DMS 273 treated with DMSO at 0.1 percent for 48 hours (cell line): Measurements from ENCODE around the gene WFDC1.

Experiments
- DNase-seq: peaks from one replicate; lab custom pipeline; 2025; lab: John Stamatoyannopoulos, UW

The WFDC1 gene

DNA sequence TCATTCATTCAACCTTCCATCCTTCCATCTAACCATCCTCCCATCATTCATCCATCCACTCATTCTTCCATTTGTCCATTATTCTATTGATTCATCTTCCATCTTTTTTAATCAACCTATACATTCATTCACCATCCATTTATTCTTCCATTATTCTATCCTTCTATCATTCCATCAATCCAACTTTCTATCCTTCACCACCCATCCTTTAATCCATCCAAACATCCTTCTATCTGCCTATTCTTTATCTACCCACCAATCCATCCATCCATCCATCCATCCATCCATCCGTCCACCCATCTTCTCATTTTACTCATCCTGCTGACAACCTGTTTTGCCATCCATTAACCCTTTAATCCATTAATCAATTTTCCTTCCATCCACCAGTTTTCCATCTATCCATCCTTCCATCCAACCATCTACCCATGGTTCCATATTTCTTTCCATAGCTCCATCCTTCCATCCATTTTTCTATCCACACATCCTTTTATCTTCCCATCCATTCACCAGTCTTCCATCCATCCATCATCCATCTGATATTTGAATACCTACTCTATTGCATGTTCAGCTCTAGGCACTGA, 21.8 kb upstream of the WFDC1 start:
- DNase-seq = no peak

DNA sequence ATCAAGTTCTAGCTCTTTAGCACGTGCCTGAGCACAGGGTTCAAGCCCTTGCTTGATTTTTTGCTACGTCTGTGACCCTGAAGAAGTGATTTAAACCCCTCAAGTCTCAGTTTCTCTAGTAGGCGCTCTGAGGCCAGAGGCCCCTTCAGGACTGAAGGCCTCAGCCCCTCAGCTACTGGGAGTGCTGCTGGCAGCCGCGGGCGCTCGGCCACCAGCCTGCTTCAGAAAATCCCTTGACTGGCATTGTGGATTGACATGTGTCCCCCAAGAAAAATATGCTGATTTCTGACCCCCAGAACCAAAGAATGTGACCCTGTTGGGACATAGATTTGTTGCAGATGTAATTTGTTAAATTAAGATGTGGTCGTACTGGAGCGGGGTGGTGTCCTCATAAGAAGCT, 20.2 kb upstream of the WFDC1 start:
- DNase-seq = no peak

- DNase-seq = no peak
Observed at GRCh38 chr16:84275585-84276151, 19.0 kb upstream of the WFDC1 start.

DNA sequence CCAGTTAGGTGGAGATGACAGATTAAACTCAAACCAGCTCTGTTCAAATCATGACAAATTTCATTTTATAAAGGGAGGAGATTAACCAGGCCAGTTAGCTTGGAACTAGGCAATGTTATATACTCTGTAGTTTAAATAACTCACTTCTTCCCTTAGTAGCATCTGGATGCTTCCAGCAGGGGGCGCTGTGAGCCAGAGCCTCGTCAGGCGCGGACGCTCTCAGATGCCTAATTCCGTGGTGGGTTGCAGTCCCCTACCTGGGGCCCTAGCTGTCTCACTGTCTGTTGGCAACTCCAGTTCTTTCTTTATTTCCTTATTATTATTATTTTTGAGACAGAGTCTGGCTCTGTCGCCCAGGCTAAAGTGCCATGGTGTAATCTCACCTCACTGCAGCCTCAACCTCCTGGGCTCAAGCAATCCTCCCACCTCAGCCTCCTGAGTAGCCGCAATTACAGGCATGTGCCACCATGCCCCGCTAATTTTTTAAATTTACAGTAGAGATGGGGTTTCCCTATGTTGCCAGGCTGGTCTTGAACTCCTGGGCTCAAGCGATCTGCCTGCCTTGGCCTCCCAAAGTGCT, 17.3 kb upstream of the WFDC1 start:
- DNase-seq = peak; percentile 14

GRCh38 chr16:84278333-84278732, 16.3 kb upstream of the WFDC1 start:
- no peak for DNase-seq

DNA sequence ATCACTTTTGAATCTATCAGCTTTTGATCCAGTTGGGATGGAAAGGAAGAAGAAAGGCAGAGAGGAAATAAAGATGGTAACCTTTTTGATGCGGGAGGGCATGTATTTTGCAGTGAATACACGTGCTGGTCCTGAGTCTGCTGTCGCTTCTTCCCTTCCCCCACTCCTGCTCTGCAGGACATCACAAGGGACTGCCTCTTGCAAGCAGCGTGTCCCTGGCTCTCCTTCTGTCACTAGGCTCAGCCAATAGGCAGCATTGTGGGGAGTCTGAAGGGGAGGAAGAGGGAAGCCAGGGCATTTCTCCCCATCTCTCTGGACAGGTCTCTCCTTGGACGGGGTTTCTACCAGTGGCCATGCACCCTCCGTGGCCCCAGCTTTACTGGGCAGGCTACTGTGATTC, 15.7 kb upstream of the WFDC1 start:
- DNase-seq = no peak

- no peak for DNase-seq
Observed at GRCh38 chr16:84279881-84280280, 14.8 kb upstream of the WFDC1 start.

DNA sequence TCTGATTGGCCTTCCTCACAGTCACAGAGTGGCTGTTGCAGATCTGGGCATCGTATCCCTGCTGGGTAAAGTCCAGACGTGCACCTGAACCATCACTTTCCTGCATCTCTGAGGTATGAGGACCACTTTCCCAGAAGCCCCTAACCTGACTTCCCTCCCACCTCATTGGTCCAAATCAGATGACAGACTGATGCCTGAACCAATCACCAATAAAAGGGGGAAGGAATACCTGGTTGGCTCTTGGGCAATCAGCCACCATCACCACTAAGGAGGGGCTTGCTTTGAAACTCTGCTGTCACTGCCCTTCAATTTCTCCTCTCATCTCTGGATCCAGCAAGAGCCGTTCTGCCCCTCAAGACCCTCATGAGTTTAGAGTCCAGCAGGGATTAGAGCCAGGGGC, 13.6 kb upstream of the WFDC1 start:
- no peak for DNase-seq

- no peak for DNase-seq
Observed at GRCh38 chr16:84282533-84282932, 12.1 kb upstream of the WFDC1 start.

- no peak for DNase-seq
Observed at GRCh38 chr16:84283314-84284153, 11.1 kb upstream of the WFDC1 start.

DNA sequence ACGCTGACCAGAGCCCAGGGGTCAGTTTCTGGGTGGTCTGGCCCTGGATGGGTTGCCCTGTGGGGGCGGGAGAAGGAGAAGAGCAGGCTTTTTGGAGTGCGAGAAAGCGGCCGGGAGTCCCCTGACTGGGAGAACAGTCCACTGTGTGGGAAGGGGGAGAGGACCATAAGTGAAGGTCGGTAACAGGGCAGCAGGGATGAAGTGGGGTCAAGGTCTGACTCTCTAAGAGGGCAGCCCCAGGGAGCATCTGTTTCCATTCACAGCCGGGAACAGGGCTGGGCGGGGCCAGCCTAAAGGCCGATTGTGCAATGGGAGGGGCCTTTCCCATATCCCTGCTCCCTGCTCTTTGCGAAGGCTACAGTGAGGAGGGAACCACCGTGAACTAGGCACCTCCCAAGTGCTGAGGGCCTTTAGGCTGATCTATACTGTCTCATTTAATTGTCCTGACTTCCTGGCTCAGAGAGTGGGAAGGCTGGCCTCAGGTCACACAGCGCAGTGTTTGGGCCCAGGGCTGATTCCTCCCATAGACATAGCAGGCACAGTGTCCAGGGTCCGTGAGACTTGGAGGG, 10.4 kb upstream of the WFDC1 start:
- no peak for DNase-seq

- DNase-seq = no peak
Observed at GRCh38 chr16:84286578-84287240, 8.0 kb upstream of the WFDC1 start.

- no peak for DNase-seq
Observed at GRCh38 chr16:84288902-84289301, 5.8 kb upstream of the WFDC1 start.

- DNase-seq = no peak
Observed at GRCh38 chr16:84291226-84291625, 3.5 kb upstream of the WFDC1 start.

DNA sequence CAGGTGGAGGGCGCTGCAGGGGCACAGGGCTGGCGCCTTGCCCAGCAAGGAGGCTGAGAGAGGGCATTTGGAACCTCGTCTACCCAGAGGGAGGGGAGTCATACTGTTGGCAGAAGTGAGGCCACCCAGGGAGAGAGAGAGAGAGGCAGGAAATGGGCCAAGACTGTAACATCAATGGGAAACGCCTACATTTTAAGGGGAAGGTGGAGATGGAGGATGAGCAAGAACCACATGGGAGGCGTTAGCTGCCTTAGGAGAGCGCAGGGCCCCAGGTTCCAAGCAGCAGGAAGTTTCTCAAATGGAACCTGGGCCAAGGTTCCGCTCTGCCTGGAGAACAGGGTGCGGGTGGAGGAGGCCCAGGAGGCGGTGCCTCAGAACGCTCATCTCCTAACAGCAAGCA, 2.7 kb upstream of the WFDC1 start:
- DNase-seq = no peak

GRCh38 chr16:84293406-84293805, 1.3 kb upstream of the WFDC1 start:
- no peak for DNase-seq

DNA sequence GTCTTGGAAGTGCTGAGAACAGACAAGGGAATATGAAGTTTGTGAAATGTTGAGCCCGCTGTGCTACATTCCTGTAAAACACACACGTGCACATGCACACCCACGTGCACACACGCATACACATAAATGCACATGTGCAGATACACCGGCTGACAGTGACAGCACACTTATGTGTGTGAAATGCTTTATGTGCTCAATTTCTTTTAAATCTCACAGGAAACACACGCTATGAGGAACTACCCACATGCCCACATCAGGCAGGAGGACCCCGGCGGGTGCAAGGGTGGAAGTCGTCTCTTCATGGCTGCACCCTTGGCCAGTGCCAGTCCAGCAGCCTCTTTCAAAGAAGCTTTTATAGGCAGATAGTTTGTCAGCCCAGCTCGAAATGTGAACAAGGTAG, 561 bp upstream of the WFDC1 start:
- no peak for DNase-seq

- DNase-seq = no peak
Observed at GRCh38 chr16:84295203-84295860, 654 bp downstream of the WFDC1 start.

DNA sequence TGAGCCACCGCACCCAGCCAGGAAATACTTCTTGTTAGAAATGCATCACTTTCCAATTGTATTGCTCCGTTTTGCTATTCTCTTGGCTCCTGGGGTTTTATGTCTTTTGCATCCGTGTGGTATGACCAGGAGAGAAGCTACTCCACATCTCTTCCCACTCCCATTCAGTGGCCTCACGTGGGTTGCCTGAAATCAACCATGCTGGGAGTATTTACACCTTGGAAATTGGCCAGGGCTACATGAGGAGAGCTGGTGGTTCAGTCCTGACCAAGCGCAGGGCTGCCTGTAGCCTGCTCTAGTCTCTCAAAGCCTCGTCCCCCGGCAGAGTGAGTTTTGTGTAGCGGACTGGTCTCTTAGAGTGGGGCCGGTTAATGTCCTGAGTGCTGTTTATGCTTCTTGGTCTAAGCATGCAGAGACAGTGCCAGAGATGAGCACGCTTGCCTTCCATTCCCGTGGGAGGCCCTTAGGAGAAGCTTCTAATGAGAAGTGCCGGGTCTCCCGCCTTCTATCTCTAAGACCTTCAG, 3.8 kb downstream of the WFDC1 start:
- DNase-seq = no peak

DNA sequence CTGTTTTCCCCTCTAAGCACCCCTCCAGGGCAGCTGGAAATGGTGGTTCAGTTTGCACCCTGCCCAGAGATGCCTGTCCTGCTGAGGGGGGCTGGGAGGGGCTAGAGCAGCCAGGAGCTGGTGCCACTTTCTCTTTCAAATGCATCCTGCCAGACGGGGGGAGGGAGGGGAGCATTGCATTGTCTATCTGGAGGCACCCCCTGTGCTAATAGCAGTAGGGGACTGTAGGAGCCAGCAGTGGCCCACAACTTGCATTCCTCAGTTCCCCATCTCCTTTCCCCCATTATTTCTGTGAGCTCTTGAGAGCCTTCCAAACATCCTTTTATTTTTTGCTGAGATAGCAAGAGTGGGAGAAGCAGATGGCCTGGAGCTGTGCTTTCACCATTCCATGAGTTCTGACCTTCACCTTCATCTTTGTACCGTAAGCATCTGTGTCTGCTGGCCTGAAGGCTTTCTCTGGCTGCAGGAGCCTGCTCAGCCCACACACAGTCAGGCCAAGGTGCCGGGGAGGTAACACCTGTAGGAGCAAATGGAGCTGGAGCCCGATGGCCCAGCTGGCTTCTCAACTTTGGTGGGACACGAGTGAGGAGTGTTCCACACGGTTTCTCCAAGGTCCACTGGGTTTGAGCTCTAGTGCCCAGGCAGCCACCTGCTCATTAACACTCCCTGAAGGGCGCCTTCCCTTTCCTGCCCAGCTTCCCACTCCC, 5.2 kb downstream of the WFDC1 start:
- no peak for DNase-seq
